Mammary epithelial cell (primary cell): ENCODE measurements around the gene MAP2K3.
"Not testable (repeated sequence)": the region's sequence is repeated elsewhere in the genome, so short reads cannot be mapped to it uniquely, and the experiment has no call there.

Source experiments
- CTCF ChIP-seq, 2 donors: IDR thresholded peaks in 1 of 2; conservative IDR thresholded peaks in 1 of 2; 2 replicates each; pipeline ENCODE4 v1.5.1; 2011 to 2012; ENCODE audit warnings: inconsistent platforms in 2 of 2, low read length in 2 of 2, mild to moderate bottlenecking in 2 of 2, control low read depth in 1 of 2, low read depth in 1 of 2; ENCODE audit not compliant: insufficient read depth in 1 of 2; ENCODE audit errors: extremely low read depth in 1 of 2
- EZH2 ChIP-seq: IDR thresholded peaks from 2 replicates; pipeline ENCODE4 v1.6.1; 2012; ENCODE audit warnings: low read length, inconsistent platforms, borderline replicate concordance

- not testable (repeated sequence) for TF ChIP-seq CTCF (conservative IDR thresholded peaks at IDR 0.05 in 1 of 2, IDR thresholded peaks at IDR 0.05 in 1 of 2; ENCODE audit: extremely low read depth in 1 of 2, insufficient read depth in 1 of 2, low read depth in 1 of 2, low read length in 2 of 2); EZH2
Observed at GRCh38 chr17:21320430-21320829, 35.9 kb downstream of the MAP2K3 start.
